Neural progenitor cell (in vitro differentiated cells): Measurements from ENCODE around the gene NHERF1.

Experiments
- CTCF ChIP-seq: fragments of 200-600 bp; sonication (generic); IDR thresholded peaks from 2 replicates; pipeline ENCODE4 v1.5.1; 2017; ENCODE audit warnings: antibody characterized with exemption, mild to moderate bottlenecking
- EZH2 ChIP-seq: fragments of 200-600 bp; sonication (generic); IDR thresholded peaks from 2 replicates; pipeline ENCODE4 v1.6.1; 2017; ENCODE audit warnings: antibody characterized with exemption, mild to moderate bottlenecking, moderate library complexity
- EZH2phosphoT487 ChIP-seq: fragments of 200-600 bp; sonication (generic); IDR thresholded peaks from 2 replicates; pipeline ENCODE4 v1.6.1; 2017; ENCODE audit warnings: antibody characterized with exemption

GRCh38 chr17:74773871-74774286 is 25.5 kb downstream of the NHERF1 start:
- no peak for TF ChIP-seq CTCF
- TF ChIP-seq EZH2 = no peak
- TF ChIP-seq EZH2phosphoT487 = no peak
